H1 (cell line): ENCODE data around the gene TMEM45A. TPM values are rescaled to one million over a fixed set of nuclear protein-coding genes. Genes with fewer than 3 reads are reported as not detected.

ENCODE experiments used
- CTCF ChIA-PET: fragments of 300-600 bp; sonication (Branson Sonifier 250); formaldehyde crosslinking; loops from one replicate; lab custom pipeline; 2021; ENCODE audit not compliant: partially characterized antibody; lab: Charles Lee
- POLR2A ChIA-PET: fragments of 300-600 bp; sonication (Branson Sonifier 250); formaldehyde crosslinking; loops from one replicate; lab custom pipeline; 2021; ENCODE audit warnings: inconsistent platforms; ENCODE audit not compliant: partially characterized antibody; lab: Charles Lee
- DNase-seq, 2 experiments: peaks; one replicate each; pipeline versions ENCODE4 v3.0.0 to v3.0.0-alpha.2; 2010 to 2022; ENCODE audit warnings: low spot score in 2 of 2, low read depth in 1 of 2, mixed read lengths in 1 of 2
- FAIRE-seq: peaks from 2 replicates; lab custom pipeline; 2011; peaks lifted over from hg19 to GRCh38; lab: Jason Lieb, UNC
- H2AFZ ChIP-seq: 2 replicates; pipeline ENCODE4 v1.8.1; 2012; ENCODE audit warnings: low read length, inconsistent platforms
- H2AK5ac ChIP-seq: 2 replicates; pipeline ENCODE4 v1.6.1; 2013; ENCODE audit warnings: low read depth, low read length
- H2BK120ac ChIP-seq: replicated peaks from 2 replicates; pipeline ENCODE3; 2013; ENCODE audit warnings: low read depth, low read length, inconsistent platforms
- H2BK12ac ChIP-seq: 2 replicates; pipeline ENCODE4 v1.6.1; 2013; ENCODE audit warnings: low read depth, low read length
- H2BK15ac ChIP-seq: 2 replicates; pipeline ENCODE4 v1.6.1; 2013; ENCODE audit warnings: low read length
- H2BK20ac ChIP-seq: 2 replicates; pipeline ENCODE4 v1.6.1; 2013; ENCODE audit warnings: low read length
- H2BK5ac ChIP-seq: 2 replicates; pipeline ENCODE4 v1.6.1; 2013; ENCODE audit warnings: low read depth, low read length
- H3K14ac ChIP-seq: 2 replicates; pipeline ENCODE4 v1.6.1; 2013; ENCODE audit warnings: inconsistent platforms; ENCODE audit not compliant: insufficient read length
- H3K18ac ChIP-seq: 2 replicates; pipeline ENCODE4 v1.6.1; 2013; ENCODE audit warnings: low read length; ENCODE audit errors: extremely low read depth
- H3K23ac ChIP-seq: 2 replicates; pipeline ENCODE4 v1.6.1; 2013; ENCODE audit warnings: inconsistent platforms; ENCODE audit not compliant: insufficient read length
- H3K23me2 ChIP-seq: 2 replicates; pipeline ENCODE4 v1.6.1; 2013; ENCODE audit warnings: low read depth, low read length
- H3K27ac ChIP-seq: 2 replicates; pipeline ENCODE4 v1.6.1; 2011; ENCODE audit warnings: low read depth, low read length, inconsistent platforms
- H3K27me3 ChIP-seq, 4 experiments: replicated peaks in 1 of 4; 1 replicate in 1 of 4; 2 replicates in 3 of 4; pipeline versions ENCODE4 v1.6.1 to v1.8.1; 2011 to 2013; ENCODE audit warnings: low read length in 3 of 4, mild to moderate bottlenecking in 3 of 4, inconsistent platforms in 2 of 4, mixed read lengths in 2 of 4, moderate library complexity in 1 of 4; ENCODE audit not compliant: control insufficient read depth in 3 of 4, insufficient read depth in 3 of 4; ENCODE audit errors: extremely low read depth in 1 of 4
- H3K36me3 ChIP-seq, 4 experiments: 2 replicates each; pipeline versions ENCODE4 v1.6.1 to v1.8.1; 2011 to 2013; ENCODE audit warnings: mild to moderate bottlenecking in 4 of 4, low read length in 3 of 4, moderate library complexity in 2 of 4, control low read depth in 1 of 4, inconsistent platforms in 1 of 4; ENCODE audit not compliant: insufficient read depth in 4 of 4, control insufficient read depth in 2 of 4
- H3K4ac ChIP-seq: replicated peaks from 2 replicates; pipeline ENCODE3; 2013; ENCODE audit warnings: low read length, low read depth, mixed read lengths, inconsistent platforms; ENCODE audit not compliant: insufficient read length
- H3K4me1 ChIP-seq, 4 experiments: replicated peaks in 1 of 4; 1 replicate in 1 of 4; 2 replicates in 3 of 4; pipeline versions ENCODE4 v1.6.1 to v1.8.1; 2011 to 2013; ENCODE audit warnings: low read length in 3 of 4, inconsistent platforms in 2 of 4, mixed read lengths in 1 of 4; ENCODE audit not compliant: insufficient read depth in 4 of 4, control insufficient read depth in 3 of 4
- H3K4me2 ChIP-seq, 2 experiments: 2 replicates each; pipeline versions ENCODE4 v1.6.1 to v1.8.1; 2011 to 2013; ENCODE audit warnings: low read depth in 2 of 2, low read length in 2 of 2, control low read depth in 1 of 2, inconsistent platforms in 1 of 2, mild to moderate bottlenecking in 1 of 2; ENCODE audit not compliant: insufficient read depth in 1 of 2
- H3K4me3 ChIP-seq, 4 experiments: fragments of 200-600, 300-600 bp in 1 of 4; sonication (generic), shearing (Covaris generic), sonication (Bioruptor Twin) in 1 of 4; 2 replicates each; pipeline versions ENCODE4 v1.5.1 to v1.8.1; 2011 to 2016; ENCODE audit warnings: low read length in 4 of 4, low read depth in 3 of 4, control low read depth in 2 of 4, inconsistent platforms in 2 of 4, mild to moderate bottlenecking in 2 of 4, mixed read lengths in 1 of 4, moderate library complexity in 1 of 4; ENCODE audit not compliant: insufficient read depth in 2 of 4; ENCODE audit errors: extremely low read depth in 1 of 4
- H3K56ac ChIP-seq: replicated peaks from 2 replicates; pipeline ENCODE3; 2013; ENCODE audit warnings: low read depth, mild to moderate bottlenecking, mixed read lengths, low read length, inconsistent platforms; ENCODE audit not compliant: insufficient read length
- H3K79me1 ChIP-seq: 2 replicates; pipeline ENCODE4 v1.6.1; 2013; ENCODE audit warnings: low read depth, low read length, control low read depth
- H3K79me2 ChIP-seq, 2 experiments: 2 replicates each; pipeline versions ENCODE4 v1.6.1 to v1.8.1; 2012 to 2013; ENCODE audit warnings: low read length in 2 of 2, mild to moderate bottlenecking in 2 of 2, inconsistent platforms in 1 of 2; ENCODE audit not compliant: insufficient read depth in 2 of 2, control insufficient read depth in 1 of 2
- H3K9ac ChIP-seq, 4 experiments: replicated peaks in 1 of 4; 1 replicate in 1 of 4; 2 replicates in 3 of 4; pipeline versions ENCODE4 v1.6.1 to v1.8.1; 2011 to 2013; ENCODE audit warnings: low read depth in 3 of 4, low read length in 3 of 4, control low read depth in 2 of 4, mild to moderate bottlenecking in 2 of 4, moderate library complexity in 2 of 4, inconsistent platforms in 1 of 4; ENCODE audit errors: extremely low read depth in 1 of 4
- H3K9me3 ChIP-seq, 2 experiments: 2 replicates each; pipeline versions ENCODE4 v1.6.1 to v1.8.1; 2012 to 2013; ENCODE audit warnings: mild to moderate bottlenecking in 2 of 2, moderate library complexity in 2 of 2, control low read depth in 1 of 2, inconsistent platforms in 1 of 2, low read depth in 1 of 2, low read length in 1 of 2, mixed read lengths in 1 of 2; ENCODE audit not compliant: insufficient read depth in 2 of 2
- H4K20me1 ChIP-seq, 2 experiments: replicated peaks in 1 of 2; 2 replicates each; pipeline versions ENCODE3 to v1.8.1; 2011 to 2013; ENCODE audit warnings: inconsistent platforms in 2 of 2, low read length in 2 of 2, mild to moderate bottlenecking in 1 of 2; ENCODE audit not compliant: insufficient read depth in 2 of 2, control insufficient read depth in 1 of 2
- H4K5ac ChIP-seq: 2 replicates; pipeline ENCODE4 v1.6.1; 2013; ENCODE audit warnings: low read length, low read depth, mixed read lengths, inconsistent platforms; ENCODE audit not compliant: insufficient read length
- H4K8ac ChIP-seq: 2 replicates; pipeline ENCODE4 v1.8.0; 2013; ENCODE audit warnings: mild to moderate bottlenecking, moderate library complexity, low read length, inconsistent platforms; ENCODE audit not compliant: insufficient read depth; ENCODE audit errors: extremely low read depth
- H4K91ac ChIP-seq: replicated peaks from 2 replicates; pipeline ENCODE3; 2013; ENCODE audit warnings: low read length, mixed read lengths, inconsistent platforms; ENCODE audit not compliant: insufficient read length
- CHD1 ChIP-seq: IDR thresholded peaks from 2 replicates; pipeline ENCODE4 v1.6.1; 2012; ENCODE audit warnings: low read depth, low read length, improper control_type of control experiment
- KDM1A ChIP-seq: fragments of 200-600, 300-600 bp; sonication (generic); IDR thresholded peaks from 2 replicates; pipeline ENCODE4 v1.7.1; 2016; ENCODE audit warnings: mild to moderate bottlenecking, low read length, borderline replicate concordance
- POLR2AphosphoS5 ChIP-seq: IDR thresholded peaks from 2 replicates; pipeline ENCODE4 v1.6.1; 2011; ENCODE audit warnings: low read depth, low read length
- WGBS, 2 experiments: shearing (Covaris generic) in 1 of 2; methylation state at CpG; one replicate each; pipeline versions ENCODE4 v1.1.6 to v1.1.7; 2013 to 2015; ENCODE audit warnings: low lambda C conversion rate in 2 of 2, mixed read lengths in 2 of 2, inconsistent platforms in 1 of 2, low coverage in 1 of 2, missing lambda C conversion rate in 1 of 2; ENCODE audit not compliant: insufficient replicate concordance in 2 of 2, insufficient coverage in 1 of 2, insufficient read length in 1 of 2; ENCODE audit errors: extremely low coverage in 1 of 2, missing lambda C conversion rate in 1 of 2; 5-methylcytosine and 5-hydroxymethylcytosine counted together
- polyA plus RNA-seq, 7 experiments: library from polyadenylated mRNA; depleted of rRNA in 3 of 7; stranded (reverse) in 5 of 7; unstranded in 2 of 7; fragments of >200 nt in 5 of 7; fragments of 200-250 nt in 2 of 7; gene quantifications; 1 replicate in 5 of 7; 2 replicates in 1 of 7; 4 replicates in 1 of 7; pipeline versions ENCODE4 v1.2.1 to v1.2.3, GENCODE V29; 2011 to 2013; ENCODE audit warnings: missing spikeins in 2 of 7, mixed read lengths in 2 of 7
- total RNA-seq: library from RNA; stranded (reverse); fragmentation: NEBNext Ultra II Directional; extraction: Animal tissue kit (Norgen Biotek cat#: 25700); gene quantifications from 2 replicates; pipeline ENCODE4 v1.2.1, GENCODE V29; 2021

TMEM45A gene
- total and polyA plus RNA-seq, 2 of the 8 experiments (the other 6 are each of a cell fraction or from before 2014, with no cell fraction given), result 12.9 to 14.2 TPM

DNA sequence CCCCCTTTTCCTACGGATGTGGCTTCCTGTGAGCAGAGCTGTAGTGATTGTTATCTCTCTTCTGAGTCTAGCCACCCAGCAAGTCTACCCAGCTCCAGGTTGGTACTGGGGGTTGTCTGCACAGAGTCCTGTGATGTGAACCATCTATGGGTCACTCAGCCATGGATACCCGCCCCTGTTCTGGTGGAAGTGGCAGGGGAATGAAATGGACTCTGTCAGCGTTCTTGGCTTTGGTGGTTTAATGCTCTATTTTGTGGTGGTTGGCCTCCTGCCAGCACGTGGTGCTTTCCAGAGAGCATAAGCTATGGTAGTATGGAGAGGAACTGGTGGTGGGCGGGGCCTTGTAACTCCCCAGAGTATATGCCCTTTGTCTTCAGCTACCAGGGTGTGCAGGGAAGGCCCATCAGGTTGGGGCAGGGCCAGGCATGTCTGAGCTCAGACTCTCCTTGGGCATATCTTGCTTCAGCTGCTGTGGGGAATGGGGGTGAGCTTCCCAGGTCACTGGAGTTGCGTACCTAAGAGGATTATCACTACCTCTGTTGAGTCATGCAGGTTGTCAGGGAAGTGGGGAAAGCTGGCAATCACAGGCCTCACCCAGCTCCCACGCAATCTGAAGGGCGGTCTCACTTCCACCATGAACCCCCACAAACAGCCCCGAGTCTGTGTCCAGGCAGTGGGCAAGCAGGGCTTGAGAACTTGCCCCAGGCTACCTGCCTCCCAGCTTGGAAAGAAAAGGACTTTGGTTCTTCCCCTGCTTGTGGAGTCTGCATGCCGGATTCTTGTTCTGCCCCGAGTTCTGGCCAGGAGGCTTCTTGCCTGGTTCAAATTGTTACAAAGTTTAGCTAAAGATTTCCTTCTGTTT, 108.0 kb downstream of the TMEM45A start:
- no peaks in the 10 kb centered on the region for H3K23me2 ChIP-seq
- H3K27ac ChIP-seq, result no peak overlapping the region
- H2AK5ac ChIP-seq, result no peak overlapping the region
- H2AFZ ChIP-seq, result no peak overlapping the region
- H4K91ac ChIP-seq, result no peak overlapping the region
- no peak overlapping the region for H2BK20ac ChIP-seq
- no peak overlapping the region for H3K4me3 ChIP-seq
- H3K4me2 ChIP-seq, result no peak overlapping the region
- no peak overlapping the region for H3K23ac ChIP-seq
- H3K79me2 ChIP-seq, result no peaks in the 10 kb centered on the region
- H3K79me1 ChIP-seq, result no peaks in the 10 kb centered on the region
- no peak overlapping the region for H3K4ac ChIP-seq
- H3K56ac ChIP-seq, result no peak overlapping the region
- no peak overlapping the region for H3K14ac ChIP-seq
- peaks cover 0 to 2% (median under 1%) of the 10 kb centered on the region in 4 experiments; a peak in 4 of 7 replicates for H3K4me1 ChIP-seq
- TF ChIP-seq POLR2AphosphoS5 (no peak), KDM1A (no peak), CHD1 (no peak)
- H2BK5ac ChIP-seq, result no peak overlapping the region
- POLR2A ChIA-PET, result no interaction called here
- CTCF ChIA-PET, result interaction anchor here (1.0 to 7.7 kb wide), 6 partner anchors 10 to 233 kb away, joined by 3 to 62 read pairs (median 4); no protein-coding TSS in a partner anchor
- no peak overlapping the region for H2BK12ac ChIP-seq
- no peak overlapping the region for H4K5ac ChIP-seq
- H2BK120ac ChIP-seq, result no peak overlapping the region
- no peaks in the 10 kb centered on the region for H3K36me3 ChIP-seq
- H3K18ac ChIP-seq, result no peak overlapping the region
- H4K8ac ChIP-seq, result no peak overlapping the region
- no peak overlapping the region for H3K9ac ChIP-seq
- 74% methylated on average over 11 of the region's 11 CpGs; no CpG with 5 or more reads in 1 of the 2 experiments for WGBS, 2 experiments
- H2BK15ac ChIP-seq, result no peak overlapping the region
- no peaks in the 10 kb centered on the region for H4K20me1 ChIP-seq
- H3K27me3 ChIP-seq, result no peaks in the 10 kb centered on the region
- FAIRE-seq (no peak), DNase-seq (no peak)
- peaks cover 0 to 3% of the 10 kb centered on the region in 2 experiments; a peak in 1 of 4 replicates for H3K9me3 ChIP-seq
